Right atrium auricular region (tissue), 2 donors: ENCODE data around the gene HEPN1. TPM values are rescaled to one million over a fixed set of nuclear protein-coding genes. Genes with fewer than 3 reads are reported as not detected.

Experiments used
- DNase-seq: peaks from one replicate; pipeline ENCODE4 v3.0.0-alpha.2; 2019; ENCODE audit warnings: low spot score
- H3K27ac ChIP-seq, 2 donors: fragments of 200-600 bp; sonication (generic); 1 replicate in 1 of 2; 2 replicates in 1 of 2; pipeline ENCODE4 v1.5.1; 2016 to 2019
- H3K27me3 ChIP-seq, 2 donors: fragments of 200-600 bp; sonication (generic); one replicate each; pipeline versions ENCODE4 v1.5.1 to v1.6.0; 2017 to 2019
- H3K36me3 ChIP-seq: fragments of 200-600 bp; sonication (generic); one replicate; pipeline ENCODE4 v1.5.1; 2016
- H3K4me1 ChIP-seq, 2 donors: fragments of 200-600 bp; sonication (generic); one replicate each; pipeline versions ENCODE4 v1.5.1 to v1.6.0; 2017 to 2019
- H3K4me3 ChIP-seq, 2 donors: fragments of 200-600 bp; sonication (generic); 1 replicate in 1 of 2; 2 replicates in 1 of 2; pipeline ENCODE4 v1.5.1; 2017 to 2019; ENCODE audit warnings: mild to moderate bottlenecking in 1 of 2, moderate library complexity in 1 of 2
- H3K9me3 ChIP-seq, 2 donors: fragments of 200-600 bp; sonication (generic); one replicate each; pipeline ENCODE4 v1.5.1; 2019
- CTCF ChIP-seq, 2 donors: fragments of 200-600 bp; sonication (generic); IDR thresholded peaks; one replicate each; pipeline ENCODE4 v1.5.1; 2019; ENCODE audit warnings: antibody characterized with exemption in 2 of 2
- total RNA-seq, 2 donors: library from RNA; depleted of rRNA; stranded (reverse); fragments of >200 nt; gene quantifications; one replicate each; pipeline ENCODE4 v1.1.0, GENCODE V29; 2016

HEPN1 gene
- total RNA-seq, 2 donors from 2014 or later, result not detected

- H3K27ac ChIP-seq, result no peak overlapping the region
These were observed 3.8 kb downstream of the HEPN1 start for GRCh38 chr11:124922831-124923230.

GRCh38 chr11:124923296-124923695, 4.2 kb downstream of the HEPN1 start:
- H3K27ac ChIP-seq, result no peak overlapping the region
- H3K4me1 ChIP-seq, result peaks cover 0 to 9% of the 10 kb centered on the region in 2 donors
- TF ChIP-seq CTCF (IDR thresholded peaks at IDR 0.05), result no peak
- no peaks in the 10 kb centered on the region for H3K9me3 ChIP-seq
- H3K27me3 ChIP-seq, result no peaks in the 10 kb centered on the region
- no peaks in the 10 kb centered on the region for H3K36me3 ChIP-seq
- no peak for DNase-seq
- H3K4me3 ChIP-seq, result no peak overlapping the region

More at GRCh38 chr11:124922831-124923230, 3.8 kb downstream of the HEPN1 start:
- no peaks in the 10 kb centered on the region for H3K36me3 ChIP-seq
- DNase-seq, result no peak
- H3K4me1 ChIP-seq, result peaks cover 0 to 9% of the 10 kb centered on the region in 2 donors
- no peaks in the 10 kb centered on the region for H3K9me3 ChIP-seq
- TF ChIP-seq CTCF (IDR thresholded peaks at IDR 0.05), result no peak
- H3K27me3 ChIP-seq, result no peaks in the 10 kb centered on the region
- no peak overlapping the region for H3K4me3 ChIP-seq

GRCh38 chr11:124928942-124929665, 10.1 kb downstream of the HEPN1 start:
- H3K9me3 ChIP-seq, result no peaks in the 10 kb centered on the region
- no peak for TF ChIP-seq CTCF (IDR thresholded peaks at IDR 0.05)
- no peak overlapping the region for H3K4me3 ChIP-seq
- H3K27ac ChIP-seq, result no peak overlapping the region
- DNase-seq, result no peak
- no peaks in the 10 kb centered on the region for H3K27me3 ChIP-seq
- no peaks in the 10 kb centered on the region for H3K36me3 ChIP-seq
- H3K4me1 ChIP-seq, result no peaks in the 10 kb centered on the region

- Histone ChIP-seq H3K9me3 (no peaks in the 10 kb centered on the region), H3K27ac (no peak overlapping the region), H3K36me3 (no peaks in the 10 kb centered on the region), H3K27me3 (no peaks in the 10 kb centered on the region), H3K4me1 (no peaks in the 10 kb centered on the region), H3K4me3 (no peak overlapping the region)
- TF ChIP-seq CTCF (IDR thresholded peaks at IDR 0.05), result no peak
- DNase-seq, result no peak
These were observed 11.7 kb downstream of the HEPN1 start for GRCh38 chr11:124930799-124931198.

- TF ChIP-seq CTCF (IDR thresholded peaks at IDR 0.05), result no peak
- Histone ChIP-seq H3K36me3 (no peaks in the 10 kb centered on the region), H3K27ac (no peak overlapping the region), H3K9me3 (no peaks in the 10 kb centered on the region), H3K4me3 (no peak overlapping the region), H3K4me1 (no peaks in the 10 kb centered on the region), H3K27me3 (no peaks in the 10 kb centered on the region)
- DNase-seq, result no peak
These were observed 16.0 kb downstream of the HEPN1 start for GRCh38 chr11:124934862-124935547.
